ENCODE data around the gene LANCL2. TPM values are rescaled to one million over a fixed set of nuclear protein-coding genes. Genes with fewer than 3 reads are reported as not detected.

The LANCL2 gene, protein sequence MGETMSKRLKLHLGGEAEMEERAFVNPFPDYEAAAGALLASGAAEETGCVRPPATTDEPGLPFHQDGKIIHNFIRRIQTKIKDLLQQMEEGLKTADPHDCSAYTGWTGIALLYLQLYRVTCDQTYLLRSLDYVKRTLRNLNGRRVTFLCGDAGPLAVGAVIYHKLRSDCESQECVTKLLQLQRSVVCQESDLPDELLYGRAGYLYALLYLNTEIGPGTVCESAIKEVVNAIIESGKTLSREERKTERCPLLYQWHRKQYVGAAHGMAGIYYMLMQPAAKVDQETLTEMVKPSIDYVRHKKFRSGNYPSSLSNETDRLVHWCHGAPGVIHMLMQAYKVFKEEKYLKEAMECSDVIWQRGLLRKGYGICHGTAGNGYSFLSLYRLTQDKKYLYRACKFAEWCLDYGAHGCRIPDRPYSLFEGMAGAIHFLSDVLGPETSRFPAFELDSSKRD
- 7.1 and 7.3 TPM in 2 replicates for total RNA-seq (ENCODE audit: low replicate concordance)

DNA sequence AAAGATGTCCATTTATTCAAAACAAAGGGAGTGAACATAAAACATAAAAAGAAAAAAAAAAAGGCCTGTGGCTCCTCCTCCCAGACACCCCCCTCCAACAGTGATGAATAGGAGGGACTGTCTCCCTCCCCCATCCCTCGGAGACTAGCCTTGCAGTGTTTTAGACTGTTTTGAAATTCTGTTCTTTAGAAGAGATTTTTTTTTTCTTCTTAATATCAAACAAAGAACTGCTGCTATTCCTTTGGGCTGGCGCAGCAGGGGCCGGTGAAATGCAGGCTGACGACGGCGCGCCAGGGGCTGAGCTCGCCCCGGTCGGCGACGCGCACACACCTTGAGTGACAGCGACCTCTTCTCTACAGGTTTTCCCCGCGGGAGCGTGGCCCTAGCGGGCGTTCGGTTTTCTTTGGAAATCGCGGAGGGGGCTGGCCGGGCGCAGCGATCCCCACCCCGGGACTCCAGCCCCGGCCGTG lies at the start of gene LANCL2:
LANCL2 (plus strand) TSS at position 133 of the 470 bp plus-strand sequence. CDS start 689 bp downstream, outside the sequence.
- peak within 1 kb of the TSS; percentile 98 for H3K9ac ChIP-seq
- peak within 1 kb of the TSS; percentile 99 for H3K27ac ChIP-seq
- H3K79me2 ChIP-seq (ENCODE audit: low read depth) = no peaks in the 10 kb centered on the region
- H3K9me3 ChIP-seq (ENCODE audit: low read depth) = no peaks in the 10 kb centered on the region
- DNase-seq (ENCODE audit: low spot score) = peak; percentile 85
- peaks cover 8% of the 10 kb centered on the region for H3K36me3 Mint-ChIP-seq
- H3K4me3 Mint-ChIP-seq = peak within 1 kb of the TSS; percentile 95
- no peaks in the 10 kb centered on the region for H3K36me3 ChIP-seq
- H4K20me1 ChIP-seq (ENCODE audit: low read depth) = no peaks in the 10 kb centered on the region
- H3K4me1 Mint-ChIP-seq = peaks cover 37% of the 10 kb centered on the region
- no peaks in the 10 kb centered on the region for H3K27me3 ChIP-seq
- peak within 1 kb of the TSS; percentile 88 for H2AFZ ChIP-seq (replicated peaks)
- peak within 1 kb of the TSS; percentile 83 for H3K4me2 ChIP-seq
- no peaks in the 10 kb centered on the region for H3K9me3 Mint-ChIP-seq
- H3K4me3 ChIP-seq = peak within 1 kb of the TSS; percentile 93
- peaks cover 13% of the 10 kb centered on the region for H3F3A ChIP-seq (ENCODE audit: low read depth)
- H3K4me1 ChIP-seq = peaks cover 6% of the 10 kb centered on the region
- H3K27me3 Mint-ChIP-seq (ENCODE audit: insufficient read depth, low read depth) = peaks cover 2% of the 10 kb centered on the region
- peak within 1 kb of the TSS; percentile 99 for H3K27ac Mint-ChIP-seq
- TF ChIP-seq, protein P1, sequence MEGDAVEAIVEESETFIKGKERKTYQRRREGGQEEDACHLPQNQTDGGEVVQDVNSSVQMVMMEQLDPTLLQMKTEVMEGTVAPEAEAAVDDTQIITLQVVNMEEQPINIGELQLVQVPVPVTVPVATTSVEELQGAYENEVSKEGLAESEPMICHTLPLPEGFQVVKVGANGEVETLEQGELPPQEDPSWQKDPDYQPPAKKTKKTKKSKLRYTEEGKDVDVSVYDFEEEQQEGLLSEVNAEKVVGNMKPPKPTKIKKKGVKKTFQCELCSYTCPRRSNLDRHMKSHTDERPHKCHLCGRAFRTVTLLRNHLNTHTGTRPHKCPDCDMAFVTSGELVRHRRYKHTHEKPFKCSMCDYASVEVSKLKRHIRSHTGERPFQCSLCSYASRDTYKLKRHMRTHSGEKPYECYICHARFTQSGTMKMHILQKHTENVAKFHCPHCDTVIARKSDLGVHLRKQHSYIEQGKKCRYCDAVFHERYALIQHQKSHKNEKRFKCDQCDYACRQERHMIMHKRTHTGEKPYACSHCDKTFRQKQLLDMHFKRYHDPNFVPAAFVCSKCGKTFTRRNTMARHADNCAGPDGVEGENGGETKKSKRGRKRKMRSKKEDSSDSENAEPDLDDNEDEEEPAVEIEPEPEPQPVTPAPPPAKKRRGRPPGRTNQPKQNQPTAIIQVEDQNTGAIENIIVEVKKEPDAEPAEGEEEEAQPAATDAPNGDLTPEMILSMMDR (IDR thresholded peaks at IDR 0.05) = no peak
- no peak for TF ChIP-seq EZH2phosphoT487 (IDR thresholded peaks at IDR 0.05)
- no peak for TF ChIP-seq EZH2 (IDR thresholded peaks at IDR 0.05)

DNA sequence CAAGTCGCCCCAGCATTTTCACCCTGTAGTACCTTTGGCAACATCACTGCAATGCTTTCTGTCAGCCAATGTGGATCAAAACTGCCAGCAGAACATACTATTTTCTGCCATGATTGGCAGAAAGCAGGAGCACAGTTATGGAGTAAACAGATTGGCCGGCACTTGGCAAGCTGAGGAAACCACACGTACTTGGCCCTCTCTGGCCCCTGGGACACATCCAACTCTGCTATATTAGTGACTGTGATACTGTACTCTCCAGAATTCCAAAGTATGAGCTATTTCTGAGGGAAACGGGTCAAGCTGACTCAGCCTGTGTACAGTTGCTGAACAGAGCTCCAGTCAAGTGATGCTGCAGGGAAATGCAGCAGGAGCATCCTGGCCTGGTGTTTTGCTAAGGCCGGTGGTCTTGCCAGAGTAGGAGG lies 39.8 kb upstream of the LANCL2 start:
- H3F3A ChIP-seq (ENCODE audit: low read depth) = no peaks in the 10 kb centered on the region
- H3K4me1 Mint-ChIP-seq = no peaks in the 10 kb centered on the region
- H3K27me3 ChIP-seq = no peaks in the 10 kb centered on the region
- no peaks in the 10 kb centered on the region for H3K9me3 ChIP-seq (ENCODE audit: low read depth)
- no peak overlapping the region for H3K4me2 ChIP-seq
- TF ChIP-seq EZH2phosphoT487 (IDR thresholded peaks at IDR 0.05) = no peak
- TF ChIP-seq, protein P1 (IDR thresholded peaks at IDR 0.05) = no peak
- TF ChIP-seq EZH2 (IDR thresholded peaks at IDR 0.05) = no peak
- no peak for DNase-seq (ENCODE audit: low spot score)
- H3K27me3 Mint-ChIP-seq (ENCODE audit: insufficient read depth, low read depth) = peaks cover 11% of the 10 kb centered on the region
- no peak overlapping the region for H3K9ac ChIP-seq
- no peak overlapping the region for H3K27ac ChIP-seq
- peaks cover 7% of the 10 kb centered on the region for H3K9me3 Mint-ChIP-seq
- no peak overlapping the region for H3K4me3 ChIP-seq
- H4K20me1 ChIP-seq (ENCODE audit: low read depth) = no peaks in the 10 kb centered on the region
- H3K4me3 Mint-ChIP-seq = no peak overlapping the region
- H3K4me1 ChIP-seq = no peaks in the 10 kb centered on the region
- no peak overlapping the region for H3K27ac Mint-ChIP-seq
- no peaks in the 10 kb centered on the region for H3K36me3 ChIP-seq
- H3K36me3 Mint-ChIP-seq = no peaks in the 10 kb centered on the region
- no peaks in the 10 kb centered on the region for H3K79me2 ChIP-seq (ENCODE audit: low read depth)
- H2AFZ ChIP-seq (replicated peaks) = no peak overlapping the region

DNA sequence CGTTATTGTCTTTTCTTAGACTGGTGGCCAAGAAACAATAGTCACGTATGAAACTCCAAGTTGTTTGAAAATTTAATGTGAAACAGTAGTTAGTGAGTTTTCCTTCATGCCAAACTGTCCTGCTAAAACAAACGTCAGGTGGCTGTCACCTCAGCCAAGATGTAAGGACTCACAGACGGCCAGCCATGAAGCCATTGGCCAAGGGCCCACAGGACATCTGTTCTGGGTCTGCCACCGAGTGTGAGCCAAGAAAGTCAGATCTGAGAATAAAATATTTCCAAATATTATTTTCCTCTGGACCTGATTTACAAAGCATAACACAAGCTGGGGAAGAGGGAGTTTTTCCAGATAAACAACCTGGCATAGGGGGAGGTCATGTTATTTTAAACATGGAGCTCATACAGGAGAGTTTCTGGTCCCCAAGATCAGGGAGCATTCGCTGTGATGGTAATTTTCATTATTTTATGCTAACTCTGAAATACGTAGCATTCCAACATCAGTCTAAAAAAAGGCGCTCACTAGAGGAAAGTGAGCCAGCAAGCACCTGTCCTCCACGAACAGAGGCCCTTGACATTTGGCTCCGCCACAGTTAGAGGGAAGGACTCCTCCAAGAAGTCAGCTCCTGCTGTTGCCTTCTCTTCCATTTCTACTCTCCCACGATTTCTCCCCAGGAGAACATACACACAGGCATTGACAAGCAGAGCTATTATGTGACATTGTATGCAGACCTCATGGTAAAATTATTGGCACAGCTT lies 38.9 kb upstream of the LANCL2 start:
- H2AFZ ChIP-seq (replicated peaks) = no peak overlapping the region
- H3K79me2 ChIP-seq (ENCODE audit: low read depth) = no peaks in the 10 kb centered on the region
- no peaks in the 10 kb centered on the region for H3K36me3 ChIP-seq
- no peak overlapping the region for H3K27ac ChIP-seq
- no peak overlapping the region for H3K4me3 ChIP-seq
- no peak overlapping the region for H3K4me3 Mint-ChIP-seq
- no peaks in the 10 kb centered on the region for H3K36me3 Mint-ChIP-seq
- no peaks in the 10 kb centered on the region for H4K20me1 ChIP-seq (ENCODE audit: low read depth)
- no peaks in the 10 kb centered on the region for H3K4me1 Mint-ChIP-seq
- no peak overlapping the region for H3K4me2 ChIP-seq
- no peaks in the 10 kb centered on the region for H3F3A ChIP-seq (ENCODE audit: low read depth)
- no peak for TF ChIP-seq EZH2 (IDR thresholded peaks at IDR 0.05)
- TF ChIP-seq, protein P1 (IDR thresholded peaks at IDR 0.05) = no peak
- H3K9me3 Mint-ChIP-seq = peaks cover under 1% of the 10 kb centered on the region
- no peaks in the 10 kb centered on the region for H3K4me1 ChIP-seq
- no peaks in the 10 kb centered on the region for H3K9me3 ChIP-seq (ENCODE audit: low read depth)
- H3K27me3 Mint-ChIP-seq (ENCODE audit: insufficient read depth, low read depth) = peaks cover 14% of the 10 kb centered on the region
- no peak overlapping the region for H3K9ac ChIP-seq
- H3K27me3 ChIP-seq = no peaks in the 10 kb centered on the region
- no peak for DNase-seq (ENCODE audit: low spot score)
- no peak overlapping the region for H3K27ac Mint-ChIP-seq

Data from neural progenitor cell (in vitro differentiated cells).